IMR-90 (cell line): ENCODE data around the gene IL1RAPL1. TPM values are rescaled to one million over a fixed set of nuclear protein-coding genes. Genes with fewer than 3 reads are reported as not detected.

Experiments used
- ATAC-seq: fragments of 200-7000 bp; cut with Tn5 transposase; 2 replicates; pipeline ENCODE4 v1.9.1; 2020; ENCODE audit warnings: low read depth, mild to moderate bottlenecking, moderate library complexity
- BruUV-seq: library from RNA; stranded (reverse); fragments of 400-500 nt; replicated peaks from 2 replicates; lab custom pipeline; 2021; lab: Mats Ljungman, UMichigan
- CTCF ChIA-PET: fragments of 300-600 bp; formaldehyde crosslinking; extraction: SDS; loops from one replicate; lab custom pipeline; 2021; ENCODE audit warnings: antibody characterized with exemption; lab: Yijun Ruan, JAX
- POLR2A ChIA-PET: fragments of 300-600 bp; sonication (Branson Sonifier 250); formaldehyde crosslinking; loops from one replicate; lab custom pipeline; 2022; ENCODE audit warnings: antibody characterized with exemption; ENCODE audit not compliant: unreplicated experiment; lab: Charles Lee
- DNase-seq: peaks from one replicate; pipeline ENCODE4 v3.0.0; 2013
- H2AFZ ChIP-seq: replicated peaks from 2 replicates; pipeline ENCODE3; 2013; ENCODE audit warnings: low read length, mild to moderate bottlenecking; ENCODE audit not compliant: poor library complexity
- H2AK5ac ChIP-seq: 2 replicates; pipeline ENCODE4 v1.6.1; 2013; ENCODE audit warnings: low read depth, low read length, inconsistent platforms
- H2AK9ac ChIP-seq: replicated peaks from 2 replicates; pipeline ENCODE3; 2013; ENCODE audit warnings: mild to moderate bottlenecking, low read depth, low read length, moderate library complexity; ENCODE audit not compliant: poor library complexity
- H2BK120ac ChIP-seq: 2 replicates; pipeline ENCODE4 v1.6.1; 2013; ENCODE audit warnings: low read depth, low read length, inconsistent platforms
- H2BK15ac ChIP-seq: 3 replicates; pipeline ENCODE4 v1.6.1; 2013; ENCODE audit warnings: low read depth, low read length, inconsistent platforms
- H2BK20ac ChIP-seq: 2 replicates; pipeline ENCODE4 v1.6.1; 2013; ENCODE audit warnings: low read depth, mild to moderate bottlenecking, inconsistent platforms, low read length, moderate library complexity
- H2BK5ac ChIP-seq: 2 replicates; pipeline ENCODE4 v1.6.1; 2013; ENCODE audit warnings: mild to moderate bottlenecking, low read depth, low read length, inconsistent platforms; ENCODE audit not compliant: poor library complexity, severe bottlenecking
- H3K14ac ChIP-seq: replicated peaks from 2 replicates; pipeline ENCODE4 v1.6.1; 2013; ENCODE audit warnings: low read depth, low read length, inconsistent platforms
- H3K18ac ChIP-seq: 2 replicates; pipeline ENCODE4 v1.6.1; 2013; ENCODE audit warnings: low read depth, low read length, control low read depth
- H3K23ac ChIP-seq: 2 replicates; pipeline ENCODE4 v1.6.1; 2013; ENCODE audit warnings: low read depth, low read length, inconsistent platforms
- H3K27ac ChIP-seq: 2 replicates; pipeline ENCODE4 v1.5.1; 2013; ENCODE audit warnings: mild to moderate bottlenecking, control low read depth, low read length; ENCODE audit not compliant: insufficient read depth
- H3K27me3 ChIP-seq: 2 replicates; pipeline ENCODE4 v1.6.1; 2013; ENCODE audit warnings: low read length; ENCODE audit not compliant: control insufficient read depth, insufficient read depth
- H3K36me3 ChIP-seq: 2 replicates; pipeline ENCODE4 v1.6.1; 2013; ENCODE audit warnings: low read length, mixed read lengths; ENCODE audit not compliant: control insufficient read depth, insufficient read depth
- H3K4ac ChIP-seq: 2 replicates; pipeline ENCODE4 v1.6.1; 2013; ENCODE audit warnings: low read depth, low read length, inconsistent platforms
- H3K4me1 ChIP-seq: 2 replicates; pipeline ENCODE4 v1.6.1; 2013; ENCODE audit warnings: low read length, mixed read lengths; ENCODE audit not compliant: control insufficient read depth, insufficient read depth
- H3K4me2 ChIP-seq: 2 replicates; pipeline ENCODE4 v1.6.1; 2013; ENCODE audit warnings: low read depth, mild to moderate bottlenecking, control low read depth, low read length, moderate library complexity
- H3K4me3 ChIP-seq: 2 replicates; pipeline ENCODE4 v1.5.1; 2013; ENCODE audit warnings: low read depth, mild to moderate bottlenecking, control low read depth, low read length, moderate library complexity; ENCODE audit not compliant: insufficient read depth
- H3K56ac ChIP-seq: 2 replicates; pipeline ENCODE4 v1.6.1; 2013; ENCODE audit warnings: low read length, inconsistent platforms; ENCODE audit not compliant: insufficient read depth; ENCODE audit errors: extremely low read depth
- H3K79me1 ChIP-seq, 2 experiments: 2 replicates each; pipeline ENCODE4 v1.6.1; 2013; ENCODE audit warnings: low read length in 2 of 2, inconsistent platforms in 1 of 2, low read depth in 1 of 2
- H3K9ac ChIP-seq: 2 replicates; pipeline ENCODE4 v1.6.1; 2013; ENCODE audit warnings: low read depth, low read length, control low read depth
- H3K9me1 ChIP-seq: 2 replicates; pipeline ENCODE4 v1.6.1; 2013; ENCODE audit warnings: low read length, inconsistent platforms; ENCODE audit not compliant: insufficient read depth
- H3K9me3 ChIP-seq: 2 replicates; pipeline ENCODE4 v1.6.1; 2013; ENCODE audit warnings: low read length; ENCODE audit not compliant: control insufficient read depth, insufficient read depth
- H4K20me1 ChIP-seq: 2 replicates; pipeline ENCODE4 v1.6.1; 2013; ENCODE audit warnings: low read length, inconsistent platforms; ENCODE audit not compliant: insufficient read depth
- H4K5ac ChIP-seq: 2 replicates; pipeline ENCODE4 v1.6.1; 2013; ENCODE audit warnings: mild to moderate bottlenecking, low read depth, low read length, control low read depth
- H4K8ac ChIP-seq, 2 experiments: 2 replicates each; pipeline ENCODE4 v1.6.1; 2013; ENCODE audit warnings: low read depth in 2 of 2, low read length in 2 of 2, control low read depth in 1 of 2, inconsistent platforms in 1 of 2
- H4K91ac ChIP-seq: 2 replicates; pipeline ENCODE4 v1.6.1; 2013; ENCODE audit warnings: low read depth, low read length, inconsistent platforms; ENCODE audit not compliant: insufficient read depth
- BHLHE40 ChIP-seq: fragments of 150-350 bp; IDR thresholded peaks from 2 replicates; pipeline ENCODE4 v1.6.1; 2016; ENCODE audit warnings: mild to moderate bottlenecking, low read depth, low read length
- CHD1 ChIP-seq: IDR thresholded peaks from 2 replicates; pipeline ENCODE4 v1.6.1; 2012; ENCODE audit warnings: low read depth, low read length, improper control_type of control experiment
- FOS ChIP-seq: fragments of 150-350 bp; IDR thresholded peaks from 2 replicates; pipeline ENCODE4 v1.6.1; 2016; ENCODE audit warnings: low read depth, low read length
- MAFK ChIP-seq: IDR thresholded peaks from 2 replicates; pipeline ENCODE4 v1.6.1; 2012; ENCODE audit warnings: low read depth, low read length, improper control_type of control experiment
- POLR2A ChIP-seq: IDR thresholded peaks from 2 replicates; pipeline ENCODE4 v1.6.1; 2012; ENCODE audit warnings: mild to moderate bottlenecking, low read depth, low read length
- RCOR1 ChIP-seq: IDR thresholded peaks from 2 replicates; pipeline ENCODE4 v1.6.1; 2012; ENCODE audit warnings: mild to moderate bottlenecking, low read length, improper control_type of control experiment; ENCODE audit not compliant: insufficient replicate concordance
- RFX5 ChIP-seq: IDR thresholded peaks from 2 replicates; pipeline ENCODE4 v1.8.0; 2012; ENCODE audit warnings: low read depth, mild to moderate bottlenecking, low read length, moderate library complexity
- SMC3 ChIP-seq: fragments of 150-350 bp; IDR thresholded peaks from 2 replicates; pipeline ENCODE4 v1.6.1; 2016; ENCODE audit warnings: low read depth, mild to moderate bottlenecking, antibody characterized with exemption, low read length, moderate library complexity
- WGBS, 2 experiments: methylation state at CpG; one replicate each; pipeline versions ENCODE4 v1.1.5 to v1.1.7; 2013; ENCODE audit warnings: missing lambda C conversion rate in 2 of 2; ENCODE audit not compliant: insufficient read length in 1 of 2; ENCODE audit errors: extremely low coverage in 2 of 2; 5-methylcytosine and 5-hydroxymethylcytosine counted together
- dilution Hi-C: fragments of 300-500 bp; cut with HindIII; formaldehyde crosslinking; loops from one replicate; pipeline ENCODE4 v1.14.3; 2018; ENCODE audit warnings: low sequenced_read_pairs; ENCODE audit not compliant: unreplicated experiment
- in situ Hi-C: fragments of 300-500 bp; cut with MboI; formaldehyde crosslinking; loops from 3 replicates; pipeline ENCODE4 v1.14.3; 2019; ENCODE audit warnings: low sequenced_read_pairs, inconsistent platforms, mixed read lengths
- intact Hi-C: fragments of 100-400 bp; cut with micrococcal nuclease; formaldehyde crosslinking; loops from 2 replicates; pipeline ENCODE4 v1.10.0; 2022
- polyA plus RNA-seq, 3 experiments: library from polyadenylated mRNA; depleted of rRNA; stranded (reverse); fragments of >200 nt; gene quantifications; 2 replicates each; pipeline ENCODE4 v1.2.3, GENCODE V29; 2012; ENCODE audit warnings: low replicate concordance in 1 of 3
- total RNA-seq: library from RNA; depleted of rRNA; stranded (reverse); fragments of >200 nt; gene quantifications from 2 replicates; pipeline ENCODE4 v1.2.3, GENCODE V29; 2012
- TF ChIP-seq, protein P1 (sequence below): fragments of 150-350 bp; IDR thresholded peaks from 2 replicates; pipeline ENCODE4 v1.6.1; 2017; ENCODE audit warnings: mild to moderate bottlenecking, antibody characterized with exemption, low read length, low read depth
- TF ChIP-seq, protein P2 (sequence below): conservative IDR thresholded peaks from 2 replicates; pipeline ENCODE4 v1.5.1; 2012; ENCODE audit warnings: mild to moderate bottlenecking, low read depth, low read length, improper control_type of control experiment

Gene IL1RAPL1
- total and polyA plus RNA-seq, 2 of the 4 experiments (the other 2 are of a cell fraction), result 1.5 to 9.0 TPM

DNA sequence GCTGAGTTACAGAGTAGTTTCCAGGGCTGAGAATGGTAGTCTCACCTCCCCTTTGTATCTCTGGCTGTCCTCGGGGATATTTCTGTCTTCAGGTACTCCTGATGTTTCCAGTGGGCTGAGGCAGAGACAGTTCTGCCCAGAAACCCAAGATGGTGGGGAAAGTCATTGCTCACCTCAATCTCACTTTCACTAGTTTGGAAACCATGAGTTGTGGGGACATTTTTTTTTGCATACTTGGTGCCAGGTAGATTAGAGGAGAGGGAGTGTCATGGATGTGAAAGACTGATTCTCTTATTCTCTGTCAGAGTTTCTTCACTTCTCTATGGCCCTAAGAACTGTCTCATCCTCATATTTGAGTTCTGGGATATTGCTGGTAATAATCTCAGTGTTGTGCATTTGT is 919.5 kb downstream of the IL1RAPL1 start:
- Histone ChIP-seq H3K27me3 (no peaks in the 10 kb centered on the region; the same call in 1 of the 2 replicates), H3K9me3 (no peaks in the 10 kb centered on the region), H3K4me3 (no peak overlapping the region), H3K56ac (no peak overlapping the region), H3K4ac (no peak overlapping the region), H4K20me1 (no peaks in the 10 kb centered on the region), H3K4me2 (no peak overlapping the region), H2BK20ac (no peak overlapping the region), H3K79me1 (no peaks in the 10 kb centered on the region), H2AK9ac (no peak overlapping the region), H3K27ac (no peak overlapping the region), H4K8ac (no peak overlapping the region), H2BK15ac (no peak overlapping the region), H3K14ac (no peak overlapping the region), H3K9me1 (no peaks in the 10 kb centered on the region), H2AK5ac (no peak overlapping the region), H4K5ac (no peak overlapping the region), H2AFZ (no peak overlapping the region), H4K91ac (no peak overlapping the region), H2BK120ac (no peak overlapping the region), H3K4me1 (no peaks in the 10 kb centered on the region), H2BK5ac (no peak overlapping the region), H3K23ac (no peak overlapping the region), H3K9ac (no peak overlapping the region), H3K36me3 (no peaks in the 10 kb centered on the region), H3K18ac (no peak overlapping the region)
- dilution Hi-C loops, result no loop called here
- no CpG with 5 or more reads among the region's 1 CpG for WGBS, 2 experiments
- in situ Hi-C loops, result no loop called here
- BruUV-seq, result no TSS peak
- POLR2A ChIA-PET, result no interaction called here
- DNase-seq (no peak), ATAC-seq (no peak)
- CTCF ChIA-PET, result no interaction called here
- intact Hi-C loops, result no loop called here
- TF ChIP-seq FOS (no peak), CHD1 (no peak), RCOR1 (no peak), BHLHE40 (no peak), MAFK (no peak), SMC3 (no peak), POLR2A (no peak), RFX5 (no peak)
- TF ChIP-seq, protein P1, sequence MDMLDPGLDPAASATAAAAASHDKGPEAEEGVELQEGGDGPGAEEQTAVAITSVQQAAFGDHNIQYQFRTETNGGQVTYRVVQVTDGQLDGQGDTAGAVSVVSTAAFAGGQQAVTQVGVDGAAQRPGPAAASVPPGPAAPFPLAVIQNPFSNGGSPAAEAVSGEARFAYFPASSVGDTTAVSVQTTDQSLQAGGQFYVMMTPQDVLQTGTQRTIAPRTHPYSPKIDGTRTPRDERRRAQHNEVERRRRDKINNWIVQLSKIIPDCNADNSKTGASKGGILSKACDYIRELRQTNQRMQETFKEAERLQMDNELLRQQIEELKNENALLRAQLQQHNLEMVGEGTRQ, result no peak
- TF ChIP-seq, protein P2, sequence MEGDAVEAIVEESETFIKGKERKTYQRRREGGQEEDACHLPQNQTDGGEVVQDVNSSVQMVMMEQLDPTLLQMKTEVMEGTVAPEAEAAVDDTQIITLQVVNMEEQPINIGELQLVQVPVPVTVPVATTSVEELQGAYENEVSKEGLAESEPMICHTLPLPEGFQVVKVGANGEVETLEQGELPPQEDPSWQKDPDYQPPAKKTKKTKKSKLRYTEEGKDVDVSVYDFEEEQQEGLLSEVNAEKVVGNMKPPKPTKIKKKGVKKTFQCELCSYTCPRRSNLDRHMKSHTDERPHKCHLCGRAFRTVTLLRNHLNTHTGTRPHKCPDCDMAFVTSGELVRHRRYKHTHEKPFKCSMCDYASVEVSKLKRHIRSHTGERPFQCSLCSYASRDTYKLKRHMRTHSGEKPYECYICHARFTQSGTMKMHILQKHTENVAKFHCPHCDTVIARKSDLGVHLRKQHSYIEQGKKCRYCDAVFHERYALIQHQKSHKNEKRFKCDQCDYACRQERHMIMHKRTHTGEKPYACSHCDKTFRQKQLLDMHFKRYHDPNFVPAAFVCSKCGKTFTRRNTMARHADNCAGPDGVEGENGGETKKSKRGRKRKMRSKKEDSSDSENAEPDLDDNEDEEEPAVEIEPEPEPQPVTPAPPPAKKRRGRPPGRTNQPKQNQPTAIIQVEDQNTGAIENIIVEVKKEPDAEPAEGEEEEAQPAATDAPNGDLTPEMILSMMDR, result no peak
